ENCODE measurements around the gene DSTN.

Gene DSTN

GRCh38 chr20:17610566-17611289 is 40.9 kb downstream of the DSTN start:
- no peak for TF ChIP-seq CTCF (IDR thresholded peaks at IDR 0.05)

- no peak for TF ChIP-seq CTCF (IDR thresholded peaks at IDR 0.05)
These were observed 41.3 kb downstream of the DSTN start for GRCh38 chr20:17611290-17611539.

- peak; percentile 39 for TF ChIP-seq CTCF (IDR thresholded peaks at IDR 0.05)
These were observed 41.8 kb downstream of the DSTN start for GRCh38 chr20:17611540-17612286.

GRCh38 chr20:17612287-17612991 is 42.6 kb downstream of the DSTN start:
- no peak for TF ChIP-seq CTCF (IDR thresholded peaks at IDR 0.05)

DNA sequence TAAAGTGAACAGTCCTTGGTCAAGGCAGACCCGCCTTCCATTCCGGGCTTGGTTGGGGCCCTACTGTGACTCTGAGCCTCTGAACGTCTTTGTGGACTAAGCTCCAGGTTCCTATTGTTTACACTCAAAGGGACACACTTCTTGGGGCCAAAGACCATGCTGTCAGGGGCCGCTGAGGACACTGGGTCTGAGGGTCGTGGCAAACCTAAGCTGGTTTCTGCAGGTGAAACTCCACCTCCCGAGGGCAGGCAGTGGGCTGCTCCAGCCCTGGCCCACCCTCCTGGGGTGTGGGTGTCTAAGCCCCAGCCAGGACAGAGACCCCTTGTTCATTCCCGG is 43.1 kb downstream of the DSTN start:
- no peak for TF ChIP-seq CTCF (IDR thresholded peaks at IDR 0.05)

- no peak for TF ChIP-seq CTCF (IDR thresholded peaks at IDR 0.05)
These were observed 43.7 kb downstream of the DSTN start for GRCh38 chr20:17613328-17614175.

GRCh38 chr20:17614176-17614811 is 44.4 kb downstream of the DSTN start:
- no peak for TF ChIP-seq CTCF (IDR thresholded peaks at IDR 0.05)
